SK-N-SH (cell line): ENCODE data around the gene ACVR1B.

Source experiments
- FOXJ3 ChIP-seq: sonication (generic); formaldehyde crosslinking; IDR thresholded peaks from 2 replicates; pipeline ENCODE4 v1.5.1; 2020; ENCODE audit warnings: mild to moderate bottlenecking, missing genetic modification reagents
- TF ChIP-seq, protein P1 (sequence below): fragments of 200-600 bp; sonication (generic); IDR thresholded peaks from 2 replicates; pipeline ENCODE4 v1.6.1; 2017; ENCODE audit warnings: antibody characterized with exemption, mild to moderate bottlenecking, moderate library complexity

- TF ChIP-seq FOXJ3 = no peak
- TF ChIP-seq, protein P1, sequence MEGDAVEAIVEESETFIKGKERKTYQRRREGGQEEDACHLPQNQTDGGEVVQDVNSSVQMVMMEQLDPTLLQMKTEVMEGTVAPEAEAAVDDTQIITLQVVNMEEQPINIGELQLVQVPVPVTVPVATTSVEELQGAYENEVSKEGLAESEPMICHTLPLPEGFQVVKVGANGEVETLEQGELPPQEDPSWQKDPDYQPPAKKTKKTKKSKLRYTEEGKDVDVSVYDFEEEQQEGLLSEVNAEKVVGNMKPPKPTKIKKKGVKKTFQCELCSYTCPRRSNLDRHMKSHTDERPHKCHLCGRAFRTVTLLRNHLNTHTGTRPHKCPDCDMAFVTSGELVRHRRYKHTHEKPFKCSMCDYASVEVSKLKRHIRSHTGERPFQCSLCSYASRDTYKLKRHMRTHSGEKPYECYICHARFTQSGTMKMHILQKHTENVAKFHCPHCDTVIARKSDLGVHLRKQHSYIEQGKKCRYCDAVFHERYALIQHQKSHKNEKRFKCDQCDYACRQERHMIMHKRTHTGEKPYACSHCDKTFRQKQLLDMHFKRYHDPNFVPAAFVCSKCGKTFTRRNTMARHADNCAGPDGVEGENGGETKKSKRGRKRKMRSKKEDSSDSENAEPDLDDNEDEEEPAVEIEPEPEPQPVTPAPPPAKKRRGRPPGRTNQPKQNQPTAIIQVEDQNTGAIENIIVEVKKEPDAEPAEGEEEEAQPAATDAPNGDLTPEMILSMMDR = no peak
Observed at GRCh38 chr12:51969643-51970042, 18.1 kb downstream of the ACVR1B start.
